ENCODE results near the gene HTR3C.
"Not testable (repeated sequence)": the region's sequence is repeated elsewhere in the genome, so short reads cannot be mapped to it uniquely, and the experiment has no call there.

Gene HTR3C

DNA sequence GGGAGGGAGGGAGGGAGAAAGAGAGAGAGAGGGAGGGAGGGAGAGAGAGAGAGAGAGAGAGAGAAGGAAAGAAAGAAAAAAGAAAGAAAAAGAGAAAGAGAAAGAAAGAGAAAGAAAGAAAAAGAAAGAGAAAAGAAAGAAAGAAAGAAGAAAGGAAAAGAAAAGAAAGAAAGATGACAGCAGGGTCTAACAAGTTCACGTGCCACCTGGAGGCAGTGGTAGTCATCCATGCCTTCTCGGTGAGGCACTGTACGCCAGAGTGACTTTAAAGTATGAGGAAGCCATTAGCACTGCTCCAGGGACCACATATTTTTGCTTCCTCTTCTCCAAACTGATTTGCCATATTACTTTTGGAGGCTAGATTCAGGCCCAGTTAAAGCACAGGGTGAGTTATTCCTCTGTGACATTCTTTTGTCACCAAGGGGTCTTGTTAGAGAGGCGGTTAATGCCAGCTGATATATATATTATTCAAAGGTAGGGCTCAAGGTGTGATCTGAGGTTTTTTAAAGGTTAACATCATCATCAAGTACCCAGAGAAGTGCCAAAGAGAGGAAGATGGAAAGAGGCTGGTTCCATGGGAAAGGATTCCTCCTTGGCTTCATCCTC, 21.6 kb upstream of the HTR3C start, which contains the start of gene HTR3D:
Gene HTR3D, plus strand, starts transcription at position 556 of the 606 bp plus-strand sequence. Its CDS starts 0 bp downstream, at position 556.
- no peak for DNase-seq (ENCODE audit: low spot score)

DNA sequence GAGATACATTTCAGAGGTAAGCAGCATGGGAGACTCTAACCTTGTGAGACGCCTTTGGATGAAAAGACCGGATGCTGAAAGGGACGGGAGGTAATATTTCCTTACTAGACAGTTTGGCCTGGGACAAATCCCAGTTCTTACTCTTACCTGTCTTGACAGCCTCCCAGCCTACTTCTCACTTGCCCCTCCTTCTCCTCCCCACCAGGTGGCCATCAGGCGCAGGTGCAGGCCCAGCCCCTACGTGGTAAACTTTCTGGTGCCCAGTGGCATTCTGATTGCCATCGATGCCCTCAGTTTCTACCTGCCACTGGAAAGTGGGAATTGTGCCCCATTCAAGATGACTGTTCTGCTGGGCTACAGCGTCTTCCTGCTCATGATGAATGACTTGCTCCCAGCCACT, 15.0 kb upstream of the HTR3C start:
- no peak for DNase-seq (ENCODE audit: low spot score)

DNA sequence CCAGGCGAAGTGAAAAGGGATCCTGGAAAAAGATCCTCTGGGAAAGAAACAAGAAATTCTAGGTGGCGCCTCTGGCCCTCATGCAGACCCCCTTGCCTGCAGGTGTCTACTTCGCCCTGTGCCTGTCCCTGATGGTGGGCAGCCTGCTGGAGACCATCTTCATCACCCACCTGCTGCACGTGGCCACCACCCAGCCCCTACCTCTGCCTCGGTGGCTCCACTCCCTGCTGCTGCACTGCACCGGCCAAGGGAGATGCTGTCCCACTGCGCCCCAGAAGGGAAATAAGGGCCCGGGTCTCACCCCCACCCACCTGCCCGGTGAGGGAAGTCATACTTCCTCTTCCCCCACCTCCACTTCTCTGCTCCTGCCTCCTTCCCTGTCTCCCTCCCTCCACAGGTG, 14.5 kb upstream of the HTR3C start:
- not testable (repeated sequence) for DNase-seq (ENCODE audit: low spot score)

DNA sequence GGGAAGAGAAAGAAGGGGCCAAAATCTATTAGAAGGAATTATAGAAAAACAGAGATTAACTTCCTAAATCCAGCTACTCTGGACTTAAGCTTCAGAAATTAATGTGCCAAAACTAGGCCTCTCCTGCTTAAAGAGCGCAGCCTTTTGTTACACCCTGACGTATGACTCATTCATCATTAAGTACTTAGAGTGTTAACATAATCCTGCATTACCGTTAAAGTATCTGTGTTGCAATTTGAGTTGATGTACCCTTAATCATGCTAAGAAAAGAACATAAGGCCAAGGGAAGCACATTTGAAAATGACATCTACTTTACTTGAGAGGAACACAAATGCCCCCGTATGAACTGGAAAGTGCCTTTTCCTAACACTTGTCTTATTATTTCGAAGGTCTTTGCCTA, 13.4 kb upstream of the HTR3C start:
- DNase-seq (ENCODE audit: low spot score), result no peak

DNA sequence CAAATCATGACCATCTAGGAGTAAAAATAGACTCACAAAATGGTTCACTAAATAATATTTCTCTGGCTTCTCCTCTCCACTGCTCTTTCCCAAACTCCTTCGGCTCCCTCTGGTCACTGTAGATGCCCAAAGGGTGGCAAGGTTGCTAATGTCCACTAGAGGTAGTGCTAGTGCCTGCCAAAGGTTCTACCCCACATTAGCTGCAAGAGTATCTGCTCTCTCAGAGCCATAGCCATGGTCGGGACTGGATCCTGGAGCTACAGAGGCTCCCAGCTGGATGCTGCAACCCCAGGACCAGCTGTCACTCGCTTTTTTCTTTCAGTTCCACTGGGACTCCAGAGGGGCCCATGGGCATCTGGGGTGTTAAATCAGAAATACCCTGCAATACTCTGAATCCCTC, 12.8 kb upstream of the HTR3C start:
- DNase-seq (ENCODE audit: low spot score), result peak; percentile 75

DNA sequence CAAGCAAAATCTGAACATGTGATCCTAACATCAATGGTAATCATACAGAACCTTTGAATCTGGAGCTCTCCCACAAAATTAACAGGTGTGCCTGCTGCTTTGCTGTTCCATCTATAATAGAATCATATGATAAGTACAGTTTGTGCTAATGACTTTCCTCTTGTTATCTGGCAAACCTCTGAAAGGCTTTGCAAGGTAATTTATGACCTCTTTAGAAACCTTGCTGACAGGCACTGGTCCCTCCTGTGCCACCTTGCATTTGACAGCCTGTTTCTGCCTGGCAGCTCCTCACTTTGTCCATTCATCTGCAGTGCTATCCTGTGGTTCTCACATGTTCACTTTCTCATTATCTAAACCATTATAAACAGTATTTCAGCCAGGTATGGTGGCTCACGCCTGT, 10.2 kb upstream of the HTR3C start:
- no peak for DNase-seq (ENCODE audit: low spot score)

DNA sequence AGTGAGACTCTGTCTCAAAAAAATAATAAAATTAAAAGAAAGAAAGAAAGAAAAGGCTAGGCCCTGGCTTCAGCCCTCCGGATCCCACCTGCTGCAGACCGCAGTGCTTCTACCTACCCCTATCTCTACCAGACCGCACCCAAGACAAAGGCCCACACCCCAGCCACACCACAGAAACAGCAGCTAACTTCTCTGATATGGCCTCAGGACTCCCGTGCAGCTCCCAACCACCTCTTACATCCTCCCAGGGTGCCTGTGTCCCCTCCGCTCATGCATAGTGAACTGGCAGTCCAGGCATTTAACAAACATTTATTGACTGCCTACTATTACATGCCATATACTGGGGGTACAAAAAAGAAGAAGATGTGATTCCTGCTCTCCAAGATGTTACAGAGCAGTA, 6.9 kb upstream of the HTR3C start:
- no peak for DNase-seq (ENCODE audit: low spot score)

DNA sequence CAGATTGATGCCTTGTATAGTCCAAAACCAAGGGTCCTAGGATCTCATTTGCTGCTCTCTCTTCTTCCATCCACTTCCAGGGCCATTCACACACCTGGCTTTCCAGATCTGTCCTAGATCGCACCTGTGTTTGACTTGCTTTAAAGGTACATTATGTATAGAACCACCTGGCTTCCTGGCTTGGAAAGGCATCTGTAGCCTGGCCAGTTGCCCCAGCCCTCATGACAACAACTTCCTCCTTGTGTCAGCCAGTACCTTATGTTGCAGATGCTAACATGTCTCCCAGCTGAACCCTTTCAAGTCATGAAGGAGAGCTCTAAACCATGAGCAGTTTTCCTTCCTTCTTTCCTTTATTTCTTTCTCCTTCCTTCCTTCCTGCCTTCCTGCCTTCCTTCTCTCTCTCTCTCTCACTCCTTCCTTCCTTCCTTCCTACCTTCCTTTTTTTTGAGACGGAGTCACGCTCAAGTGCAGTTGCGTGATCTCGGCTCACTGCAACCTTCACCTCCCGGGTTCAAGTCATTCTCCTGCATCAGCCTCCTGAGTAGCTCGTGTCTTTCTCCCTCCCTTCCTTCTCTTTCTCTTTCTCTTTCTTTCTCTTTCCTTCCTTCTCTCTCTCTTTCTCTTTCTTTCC, 2.5 kb upstream of the HTR3C start:
- no peak for DNase-seq (ENCODE audit: low spot score)

DNA sequence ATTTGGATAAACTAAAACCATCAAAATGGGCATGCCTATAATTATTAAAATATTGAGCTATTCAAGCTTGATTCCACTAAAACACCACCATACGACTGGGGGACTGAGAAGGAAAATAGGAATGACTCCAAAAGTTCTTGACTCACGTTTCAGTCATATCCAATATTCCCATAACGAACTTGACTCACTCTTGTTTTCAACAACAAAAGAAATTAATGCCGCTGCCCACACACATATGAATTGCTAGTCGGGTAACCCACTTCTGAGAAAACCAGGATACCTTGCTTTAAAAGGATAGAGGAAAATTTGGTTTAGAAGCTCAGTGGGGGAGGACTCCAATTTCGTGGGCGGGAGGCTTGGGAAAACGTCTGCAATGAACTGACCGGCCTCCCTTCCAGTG, 5.2 kb downstream of the HTR3C start:
- DNase-seq (ENCODE audit: low spot score), result peak; percentile 83

DNA sequence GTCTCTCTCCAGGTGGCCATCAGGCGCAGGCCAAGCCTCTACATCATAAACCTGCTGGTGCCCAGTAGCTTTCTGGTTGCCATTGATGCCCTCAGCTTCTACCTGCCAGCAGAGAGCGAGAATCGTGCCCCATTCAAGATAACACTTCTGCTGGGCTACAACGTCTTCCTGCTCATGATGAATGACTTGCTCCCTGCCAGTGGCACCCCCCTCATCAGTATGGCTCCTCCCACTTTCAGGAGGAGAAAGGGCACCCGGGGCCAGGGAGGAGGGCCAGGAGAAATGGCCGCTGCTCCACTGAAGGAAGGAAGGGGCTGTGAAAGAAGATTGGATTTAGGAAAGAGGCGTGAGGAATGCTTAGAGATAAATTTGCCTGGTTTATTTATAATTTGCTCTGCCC, 6.6 kb downstream of the HTR3C start:
- no peak for DNase-seq (ENCODE audit: low spot score)

DNA sequence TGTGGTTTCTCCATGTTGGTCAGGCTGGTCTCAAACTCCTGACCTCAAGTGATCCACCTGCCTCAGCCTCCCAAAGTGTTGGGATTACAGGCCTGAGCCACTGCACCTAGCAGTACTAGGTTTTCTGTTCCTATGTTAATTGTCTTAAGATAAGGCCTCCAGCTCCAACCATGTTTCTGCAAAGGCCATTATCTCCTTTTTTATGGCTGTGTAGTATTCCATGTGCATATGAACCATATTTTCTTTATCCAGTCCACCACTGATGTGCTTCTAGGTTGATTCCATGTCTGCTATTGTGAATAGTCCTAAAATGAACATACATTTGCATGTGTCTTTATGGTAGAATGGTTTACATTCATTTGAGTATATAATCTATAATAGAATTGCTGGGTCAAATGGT, 9.8 kb downstream of the HTR3C start:
- no peak for DNase-seq (ENCODE audit: low spot score)

DNA sequence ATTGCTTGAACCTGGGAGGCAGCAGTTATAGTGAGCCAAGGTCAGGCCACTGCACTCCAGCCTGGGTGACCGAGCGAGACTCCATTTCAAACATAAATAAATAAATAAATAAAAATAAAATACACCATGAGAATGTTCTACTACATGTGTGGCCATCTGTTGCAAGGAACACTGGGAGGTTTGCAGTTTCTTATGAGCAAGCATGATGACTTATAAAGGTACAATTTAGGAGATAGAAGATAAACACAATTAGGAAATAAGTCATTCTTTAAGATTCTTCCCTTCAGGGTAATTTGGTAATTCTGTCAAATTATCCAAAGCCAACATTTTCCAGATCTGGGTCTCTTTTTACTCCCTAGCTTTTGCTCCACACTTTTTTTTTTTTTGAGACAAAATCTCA, 13.4 kb downstream of the HTR3C start:
- no peak for DNase-seq (ENCODE audit: low spot score)

DNA sequence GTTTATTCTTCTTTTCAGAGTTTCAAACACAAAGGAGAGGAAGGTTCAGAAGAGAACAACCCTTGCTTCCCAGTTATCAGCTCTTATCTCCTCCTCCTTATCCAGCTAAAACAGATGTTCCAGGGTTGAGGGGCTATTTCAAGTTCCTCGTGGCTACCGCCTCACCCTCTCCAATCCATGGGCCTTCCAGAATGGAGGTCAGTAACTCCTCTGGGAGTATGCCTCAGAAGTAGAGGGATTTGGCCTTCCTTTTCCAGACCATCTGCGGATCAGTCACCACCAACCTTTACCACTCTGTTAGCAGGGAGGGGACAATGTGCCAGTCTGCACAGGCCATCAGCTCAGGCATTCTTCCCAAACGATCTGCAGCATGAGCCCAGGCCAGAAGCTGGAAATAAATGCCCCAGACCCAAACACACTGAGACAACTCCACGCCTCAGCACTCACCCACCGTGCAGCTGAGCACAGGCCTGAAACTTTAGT, 14.8 kb downstream of the HTR3C start:
- no peak for DNase-seq (ENCODE audit: low spot score)

DNA sequence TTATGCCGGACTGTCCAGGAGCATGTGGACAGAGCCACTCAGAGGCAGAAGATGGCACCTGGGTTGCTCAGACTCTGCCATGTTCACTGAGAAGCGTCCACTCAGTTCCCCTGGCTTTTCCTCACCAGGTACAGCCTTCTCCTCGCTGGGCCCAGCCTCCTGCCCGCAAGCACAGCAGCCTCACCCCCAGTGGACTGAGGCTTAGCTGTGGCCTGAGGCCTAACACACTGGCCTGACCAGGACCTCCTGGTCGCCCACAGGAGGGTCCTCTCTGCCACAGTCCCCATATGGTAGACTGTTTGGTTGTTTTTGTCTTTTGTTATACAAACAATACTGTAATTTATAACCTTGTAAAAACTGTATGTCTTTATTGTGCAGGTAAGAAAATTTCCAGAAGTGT, 15.5 kb downstream of the HTR3C start:
- DNase-seq (ENCODE audit: low spot score), result no peak

DNA sequence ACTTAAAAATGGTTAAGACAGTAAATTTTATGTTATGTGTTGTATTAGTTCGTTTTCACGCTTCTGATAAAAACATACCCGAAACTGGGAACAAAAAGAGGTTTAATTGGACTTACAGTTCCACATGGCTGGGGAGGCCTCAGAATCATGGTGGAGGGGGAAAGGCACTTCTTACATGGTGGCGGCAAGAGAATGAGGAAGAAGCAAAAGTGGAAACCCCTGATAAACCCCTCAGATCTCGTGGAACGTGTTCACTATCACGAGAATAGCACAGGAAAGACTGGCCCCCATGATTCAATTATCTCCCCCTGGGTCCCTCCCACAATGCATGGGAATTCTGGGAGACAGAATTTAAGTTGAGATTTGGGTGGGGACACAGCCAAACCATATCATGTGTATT, 18.3 kb downstream of the HTR3C start:
- not testable (repeated sequence) for DNase-seq (ENCODE audit: low spot score)

DNA sequence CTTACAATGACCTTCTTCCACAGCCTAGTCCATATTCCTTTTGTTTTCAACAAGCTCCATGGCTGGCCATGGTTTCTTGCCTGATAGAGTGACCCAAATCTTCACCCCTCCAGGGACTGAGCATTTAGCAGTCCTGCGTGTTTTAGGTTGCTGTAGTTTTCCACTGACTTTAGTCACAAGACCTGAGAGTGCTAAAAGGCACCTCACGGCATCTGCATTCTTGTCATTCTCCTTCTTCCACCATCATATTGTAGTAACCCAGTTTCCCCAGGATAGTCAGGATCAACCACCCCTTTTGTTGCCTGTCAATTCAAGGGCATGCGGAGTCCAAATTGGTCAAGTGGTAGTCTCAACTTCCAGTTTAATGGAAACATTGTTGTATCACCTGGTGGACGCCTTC, 20.8 kb downstream of the HTR3C start:
- DNase-seq (ENCODE audit: low spot score), result no peak

DNA sequence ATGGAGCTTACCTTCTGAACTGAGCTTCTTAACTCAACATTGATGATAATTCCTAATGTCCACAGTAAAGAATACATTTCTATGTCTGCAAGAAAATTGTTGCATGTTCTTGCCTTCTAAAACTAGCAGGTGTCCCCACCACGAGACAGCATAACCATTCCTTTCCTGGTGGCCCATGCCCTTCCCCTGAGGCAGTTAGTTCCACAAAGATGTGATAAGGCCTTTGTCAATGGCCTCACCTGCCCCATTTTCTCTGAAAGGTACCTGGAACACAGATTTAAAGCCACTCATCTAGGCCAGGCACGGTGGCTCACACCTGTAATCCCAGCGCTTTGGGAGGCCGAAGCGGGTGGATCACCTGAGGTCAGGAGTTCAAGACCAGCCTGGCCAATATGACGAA, 23.1 kb downstream of the HTR3C start:
- DNase-seq (ENCODE audit: low spot score), result no peak

DNA sequence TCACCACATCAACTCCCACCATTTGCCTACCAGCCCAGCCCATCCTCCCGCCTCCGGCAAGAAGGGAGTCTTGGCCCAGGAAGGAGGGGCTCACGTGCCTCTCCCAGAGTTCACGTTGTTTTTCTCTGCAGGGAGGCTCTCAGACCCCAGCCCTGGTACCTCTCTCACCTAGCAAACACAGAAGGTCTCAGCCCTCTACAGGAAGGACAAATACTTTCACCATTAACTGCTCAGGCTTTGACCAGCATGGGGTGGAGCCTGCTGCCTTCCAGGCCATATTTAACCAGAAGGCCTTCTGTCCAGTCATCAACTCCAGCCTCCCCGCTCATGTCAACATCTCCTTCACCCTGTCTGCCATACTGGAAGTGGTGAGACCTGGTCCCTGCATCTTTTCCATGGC, 25.0 kb downstream of the HTR3C start:
- DNase-seq (ENCODE audit: low spot score), result no peak

DNA sequence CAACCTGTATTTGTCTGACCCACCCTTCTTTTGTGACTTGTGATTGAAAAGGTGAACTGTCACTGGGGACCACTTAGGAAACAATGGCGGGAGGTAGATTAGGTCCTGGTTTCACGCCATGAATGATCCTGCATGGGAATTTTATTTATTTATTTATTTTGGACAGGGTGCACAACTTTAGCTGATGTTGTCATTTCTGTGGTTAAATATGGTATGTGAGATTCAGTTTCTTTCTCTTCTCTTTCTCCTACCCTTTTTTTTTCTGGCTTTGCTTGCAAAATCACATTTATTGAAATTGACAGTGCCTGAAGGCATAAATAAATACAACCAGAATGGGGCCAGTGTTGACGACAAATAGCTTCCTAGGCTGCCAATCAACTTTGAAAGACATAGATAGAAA, 26.0 kb downstream of the HTR3C start:
- no peak for DNase-seq (ENCODE audit: low spot score)

DNA sequence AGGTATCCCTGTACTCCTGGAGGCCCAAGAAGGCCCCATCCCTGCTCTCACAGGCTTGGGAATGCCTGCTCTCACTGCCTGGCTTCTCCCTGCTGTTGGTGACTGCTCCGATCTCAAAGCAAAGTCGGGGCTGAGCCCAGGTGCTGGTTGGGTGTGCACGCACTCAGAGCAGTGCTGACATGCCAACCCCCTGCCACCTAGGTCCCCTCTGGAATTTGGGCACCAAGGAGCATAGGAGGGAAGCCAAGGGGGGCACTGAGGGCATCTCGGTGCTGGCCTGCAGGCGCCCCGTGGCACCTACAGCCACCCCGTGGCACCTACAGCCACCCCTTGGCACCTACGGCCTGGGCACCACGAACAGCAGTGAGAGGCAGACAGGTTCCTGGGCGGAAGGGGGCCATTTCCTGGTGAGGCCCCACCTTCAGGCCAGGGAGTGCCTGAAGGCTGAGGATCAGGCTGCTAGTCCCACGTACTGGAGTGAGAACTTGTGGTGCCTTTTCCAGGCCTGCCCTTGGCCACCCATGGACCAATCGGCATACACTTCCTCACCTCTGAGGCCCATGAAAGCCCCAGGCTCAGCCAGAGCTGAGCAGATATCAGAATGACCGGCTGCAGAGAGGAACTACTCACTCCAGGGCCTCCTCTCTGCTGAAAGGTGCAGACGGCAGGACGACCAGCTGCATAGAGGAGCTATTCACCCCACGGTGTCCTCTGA, 28.4 kb downstream of the HTR3C start:
- no peak for DNase-seq (ENCODE audit: low spot score)

DNA sequence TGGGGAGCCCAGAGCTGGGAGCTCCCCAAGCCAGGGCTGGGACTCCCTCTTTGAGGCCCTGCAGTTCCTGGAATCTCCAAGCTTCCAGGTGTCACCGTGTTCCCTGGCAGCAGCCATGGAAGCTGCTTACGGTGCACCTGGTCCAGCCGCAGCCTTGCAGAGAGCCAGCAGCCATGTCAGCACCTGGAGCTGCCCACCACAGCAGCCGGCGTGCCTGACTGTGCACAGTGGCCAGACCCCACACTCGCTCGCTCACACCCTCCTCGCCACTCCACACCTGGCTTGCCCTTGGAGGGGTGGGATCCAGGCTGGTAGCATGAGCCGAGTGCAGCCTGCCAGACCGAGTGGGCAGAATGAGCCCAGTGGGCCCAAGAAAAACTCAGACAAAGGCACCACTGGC, 29.2 kb downstream of the HTR3C start:
- no peak for DNase-seq (ENCODE audit: low spot score)

DNA sequence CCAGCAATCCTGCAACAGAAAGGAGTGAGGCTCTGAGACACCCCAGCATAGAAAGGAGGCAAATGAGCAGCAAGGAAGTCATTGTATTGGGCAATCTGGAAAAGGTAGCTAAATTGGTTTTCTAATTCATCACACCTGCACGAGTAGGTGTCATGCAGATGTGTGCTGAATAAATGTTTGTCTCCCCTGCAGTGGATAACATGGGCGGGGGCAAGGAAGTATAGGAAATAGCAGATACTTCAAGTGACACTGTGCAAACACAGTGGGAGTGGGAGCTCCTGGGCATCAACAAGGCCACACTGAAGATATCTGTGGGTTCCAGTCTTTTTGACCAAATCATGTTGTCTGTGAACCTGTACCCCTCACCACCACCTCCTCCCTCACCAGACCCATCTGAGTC, 29.6 kb downstream of the HTR3C start:
- DNase-seq (ENCODE audit: low spot score), result no peak

DNA sequence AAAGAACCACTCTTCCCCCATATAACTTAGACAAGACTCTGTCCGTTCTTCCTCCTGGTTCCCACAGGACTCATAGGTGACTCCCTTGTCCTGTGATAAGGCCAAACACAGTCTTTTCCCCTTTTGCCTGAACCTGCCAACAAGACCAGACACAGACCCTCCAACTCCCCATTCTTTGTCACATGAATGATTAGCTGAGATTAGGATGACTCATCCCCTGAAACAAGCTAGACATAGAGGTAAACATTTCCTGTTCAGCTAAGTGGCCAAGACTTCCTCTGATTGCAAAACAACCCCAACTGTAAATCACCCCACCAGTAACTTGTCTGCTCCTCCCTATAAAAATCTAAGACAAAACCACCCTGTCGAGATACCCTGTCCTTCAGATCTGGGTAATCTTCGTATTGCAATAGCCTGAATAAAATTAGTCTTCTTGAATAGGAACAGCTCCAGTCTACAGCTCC, 32.6 kb downstream of the HTR3C start:
- DNase-seq (ENCODE audit: low spot score), result peak; percentile 8

All from RKO (cell line).